ENCODE measurements around the gene LCP1.

GRCh38 chr13:46165485-46166223, 16.3 kb downstream of the LCP1 start:
- TF ChIP-seq CTCF (IDR thresholded peaks at IDR 0.05) (no peak), POLR2A (IDR thresholded peaks at IDR 0.05) (no peak), POLR2AphosphoS5 (IDR thresholded peaks at IDR 0.05) (no peak)

All from prostate gland (tissue), 2 donors.